Measurements from ENCODE around the gene BAIAP2L1.

Gene BAIAP2L1

DNA sequence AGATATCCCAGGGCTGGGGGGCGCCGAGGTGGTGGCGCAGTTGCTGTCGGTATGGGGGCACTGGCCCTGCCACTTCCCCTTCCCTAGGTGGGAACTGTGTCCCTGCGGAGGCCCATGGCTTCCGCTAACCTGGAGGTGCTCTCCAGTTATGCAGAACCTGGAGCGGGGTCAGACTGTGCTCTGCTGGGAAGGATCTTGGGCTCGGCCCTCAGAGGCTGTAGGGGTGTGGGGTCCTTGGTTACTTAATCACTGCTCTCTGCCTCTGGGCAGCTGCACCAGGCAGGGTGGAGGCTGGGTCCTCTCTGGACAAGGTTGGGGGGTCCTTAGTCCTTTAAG, 117.0 kb downstream of the BAIAP2L1 start:
- DNase-seq (ENCODE audit: insufficient read length, low spot score) (no peak), FAIRE-seq (no peak)

DNA sequence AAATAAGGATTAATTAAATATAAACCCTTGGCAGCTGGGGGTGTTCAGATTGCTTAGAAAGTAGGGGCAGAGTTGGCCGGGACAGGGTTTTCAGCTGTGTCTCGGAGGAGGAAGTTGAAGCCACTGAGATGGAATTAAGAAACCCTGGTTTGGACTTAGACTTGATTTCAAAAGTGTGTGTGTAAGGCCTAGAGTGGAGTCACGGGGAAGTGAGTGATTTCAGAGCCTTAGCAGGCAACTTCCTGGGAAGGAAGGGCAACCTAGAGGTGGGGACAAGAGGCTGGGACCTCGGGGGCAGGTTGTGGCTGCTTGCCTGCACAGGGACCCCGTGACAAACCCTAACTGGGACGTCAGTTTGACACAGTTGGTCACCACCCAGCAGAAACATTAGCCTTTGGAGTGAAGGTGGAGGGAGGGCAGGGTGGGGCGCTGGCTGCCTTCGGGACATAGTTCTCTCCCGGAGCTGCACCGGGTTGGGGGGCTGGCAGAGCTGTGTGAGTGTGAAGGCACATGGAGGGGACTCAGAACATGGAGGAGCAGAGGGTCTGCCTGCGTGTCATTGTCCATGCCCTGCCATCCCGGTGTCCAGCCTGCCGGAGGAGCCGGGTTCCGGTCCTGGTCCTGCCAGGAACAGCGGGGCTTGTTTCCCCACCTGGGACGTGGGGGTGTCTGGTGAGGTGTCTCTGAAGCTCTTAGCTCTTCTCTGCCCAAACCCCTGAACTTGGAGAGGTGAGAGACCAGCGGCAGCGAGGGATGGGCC, 117.6 kb downstream of the BAIAP2L1 start:
- FAIRE-seq = no peak
- no peak for TF ChIP-seq PAX5 (IDR thresholded peaks at IDR 0.05; ENCODE audit: insufficient read depth, low read length, severe bottlenecking)
- no peak for TF ChIP-seq POU2F2 (IDR thresholded peaks at IDR 0.05; ENCODE audit: low read depth, low read length)
- no peak for TF ChIP-seq POLR2A (IDR thresholded peaks at IDR 0.05; ENCODE audit: low read depth, low read length)
- no peak for TF ChIP-seq TAF1 (IDR thresholded peaks at IDR 0.05; ENCODE audit: low read depth, low read length)
- TF ChIP-seq POLR2AphosphoS5 (IDR thresholded peaks at IDR 0.05; ENCODE audit: low read depth, low read length) = no peak
- no peak for TF ChIP-seq SPI1 (IDR thresholded peaks at IDR 0.05; ENCODE audit: low read depth, low read length)
- no peak for DNase-seq (ENCODE audit: insufficient read length, low spot score)

More for the DNA sequence above, 117.0 kb downstream of the BAIAP2L1 start:
- TF ChIP-seq TAF1 (IDR thresholded peaks at IDR 0.05; ENCODE audit: low read depth, low read length) = no peak
- no peak for TF ChIP-seq POU2F2 (IDR thresholded peaks at IDR 0.05; ENCODE audit: low read depth, low read length)
- no peak for TF ChIP-seq POLR2A (IDR thresholded peaks at IDR 0.05; ENCODE audit: low read depth, low read length)
- TF ChIP-seq PAX5 (IDR thresholded peaks at IDR 0.05; ENCODE audit: insufficient read depth, low read length, severe bottlenecking) = no peak
- TF ChIP-seq POLR2AphosphoS5 (IDR thresholded peaks at IDR 0.05; ENCODE audit: low read depth, low read length) = no peak

DNA sequence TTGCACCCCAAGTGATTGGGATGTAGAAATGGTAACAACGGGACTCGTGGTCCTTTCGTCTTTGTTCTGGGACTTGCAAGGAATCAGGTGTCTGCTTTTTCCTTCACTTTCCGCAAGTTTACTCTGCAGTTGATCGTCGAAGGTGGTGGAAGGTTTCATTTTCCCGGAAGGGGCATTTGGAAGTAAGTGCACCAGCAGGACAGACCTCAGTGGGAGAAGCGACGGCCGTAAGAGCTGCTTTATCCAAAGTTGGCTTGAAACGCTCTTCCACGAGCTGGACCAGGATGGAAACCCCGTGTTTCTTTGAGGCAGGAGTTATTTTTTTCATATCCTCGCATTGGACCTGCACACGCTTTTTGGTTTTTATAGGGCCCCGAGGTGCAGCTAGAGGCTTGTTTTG, 118.2 kb downstream of the BAIAP2L1 start:
- TF ChIP-seq POU2F2 (IDR thresholded peaks at IDR 0.05; ENCODE audit: low read depth, low read length) = no peak
- no peak for TF ChIP-seq PAX5 (IDR thresholded peaks at IDR 0.05; ENCODE audit: insufficient read depth, low read length, severe bottlenecking)
- TF ChIP-seq POLR2AphosphoS5 (IDR thresholded peaks at IDR 0.05; ENCODE audit: low read depth, low read length) = no peak
- no peak for TF ChIP-seq POLR2A (IDR thresholded peaks at IDR 0.05; ENCODE audit: low read depth, low read length)
- TF ChIP-seq TAF1 (IDR thresholded peaks at IDR 0.05; ENCODE audit: low read depth, low read length) = no peak
- no peak for TF ChIP-seq SPI1 (IDR thresholded peaks at IDR 0.05; ENCODE audit: low read depth, low read length)
- no peak for FAIRE-seq
- DNase-seq (ENCODE audit: insufficient read length, low spot score) = no peak

DNA sequence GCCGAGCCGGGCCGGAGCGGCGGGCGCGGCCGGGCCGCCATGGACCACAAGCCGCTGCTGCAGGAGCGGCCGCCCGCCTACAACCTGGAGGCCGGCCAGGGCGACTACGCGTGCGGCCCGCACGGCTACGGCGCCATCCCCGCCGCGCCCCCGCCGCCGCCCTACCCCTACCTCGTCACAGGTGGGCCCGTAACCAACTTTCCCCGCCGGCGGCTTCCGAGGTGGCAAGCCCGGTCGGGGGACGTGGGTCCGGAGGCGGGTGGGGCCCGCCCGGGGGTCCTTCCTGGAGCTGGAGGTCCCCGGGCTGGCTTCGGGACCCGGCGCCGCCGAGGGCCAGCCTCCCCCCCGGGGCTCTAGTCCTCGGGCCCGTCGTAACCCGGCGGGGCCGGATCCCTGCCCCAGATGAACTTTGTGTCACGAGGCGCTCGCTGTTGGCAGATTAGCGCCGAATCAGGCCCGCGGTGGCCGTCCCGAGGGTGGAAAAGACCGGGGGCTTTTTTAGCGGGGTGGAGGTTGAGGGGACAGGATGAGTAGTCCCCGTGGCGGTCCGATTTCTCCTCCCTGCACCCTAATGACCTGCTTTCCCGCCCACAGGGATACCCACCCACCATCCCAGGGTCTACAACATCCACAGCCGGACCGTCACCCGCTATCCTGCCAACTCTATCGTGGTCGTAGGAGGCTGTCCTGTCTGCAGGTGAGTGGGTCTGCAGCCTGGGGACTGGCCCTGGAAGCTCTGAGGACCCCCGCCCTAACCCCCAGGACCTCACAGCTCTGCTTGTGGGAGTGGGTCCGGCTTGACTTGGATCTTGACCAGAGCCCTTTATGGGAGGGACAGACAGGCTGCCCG, 118.9 kb downstream of the BAIAP2L1 start:
- TF ChIP-seq POLR2A (IDR thresholded peaks at IDR 0.05; ENCODE audit: low read depth, low read length) (no peak), SPI1 (IDR thresholded peaks at IDR 0.05; ENCODE audit: low read depth, low read length) (no peak), POLR2AphosphoS5 (IDR thresholded peaks at IDR 0.05; ENCODE audit: low read depth, low read length) (no peak), TAF1 (IDR thresholded peaks at IDR 0.05; ENCODE audit: low read depth, low read length) (no peak), POU2F2 (IDR thresholded peaks at IDR 0.05; ENCODE audit: low read depth, low read length) (no peak), PAX5 (IDR thresholded peaks at IDR 0.05; ENCODE audit: insufficient read depth, low read length, severe bottlenecking) (no peak)
- DNase-seq (ENCODE audit: insufficient read length, low spot score) (no peak), FAIRE-seq (peak; percentile 9)

DNA sequence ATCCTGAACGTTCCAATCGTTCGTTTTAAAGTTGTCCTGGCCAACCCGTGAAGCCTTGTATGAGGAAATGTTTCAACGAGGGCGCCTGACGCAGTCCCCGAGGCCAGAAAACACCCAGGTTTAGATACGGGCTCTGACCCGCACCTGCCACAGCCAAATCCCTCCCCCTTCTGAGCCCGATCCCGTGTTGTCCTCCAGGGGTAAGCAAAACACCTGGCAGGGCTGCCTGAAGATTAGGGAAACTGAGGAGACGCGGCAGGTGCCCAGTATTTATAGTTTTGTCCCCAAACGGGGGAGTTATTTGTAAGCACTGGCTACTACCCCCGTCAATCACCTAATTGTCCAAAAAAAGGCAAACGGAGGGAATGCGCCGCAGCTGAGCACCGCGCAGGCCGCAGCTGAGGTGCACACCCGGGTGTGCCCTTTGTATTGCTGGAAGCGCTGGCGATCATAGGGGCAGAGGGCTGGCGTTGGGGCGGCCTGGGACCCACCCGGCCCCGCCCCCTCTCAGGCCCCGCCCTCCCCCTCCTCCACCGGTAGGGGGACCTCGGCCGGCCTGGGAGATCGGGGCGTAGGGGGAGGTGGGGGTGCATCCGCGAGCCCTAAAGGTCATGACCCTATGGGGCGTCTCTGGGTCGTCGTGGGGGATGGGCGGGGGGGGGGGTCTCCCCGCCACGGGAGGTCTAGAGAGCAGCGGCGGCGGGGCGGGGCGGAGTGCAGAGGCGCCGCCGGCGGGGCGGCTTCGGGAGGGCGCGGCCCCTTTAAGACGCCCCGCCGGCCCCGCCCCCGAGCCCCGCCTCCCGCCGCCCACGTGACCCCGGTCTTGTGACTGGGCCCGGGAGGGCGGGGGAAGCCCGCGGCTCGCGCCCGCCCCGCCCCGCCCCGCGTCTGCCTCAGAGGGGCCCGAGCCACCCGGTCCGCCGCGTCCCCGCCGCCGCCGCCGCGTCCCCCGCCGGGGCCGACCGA, 119.8 kb downstream of the BAIAP2L1 start, which contains the start of gene BRI3:
Gene BRI3, plus strand, starts transcription at position 896 of the 966 bp plus-strand sequence. CDS start 110 bp downstream, outside the sequence.
- DNase-seq (ENCODE audit: insufficient read length, low spot score) = peak; percentile 96
- FAIRE-seq = peak; percentile 64
- TF ChIP-seq POLR2A (IDR thresholded peaks at IDR 0.05; ENCODE audit: low read depth, low read length) (no peak), TAF1 (IDR thresholded peaks at IDR 0.05; ENCODE audit: low read depth, low read length) (no peak), POLR2AphosphoS5 (IDR thresholded peaks at IDR 0.05; ENCODE audit: low read depth, low read length) (no peak), POU2F2 (IDR thresholded peaks at IDR 0.05; ENCODE audit: low read depth, low read length) (no peak), PAX5 (IDR thresholded peaks at IDR 0.05; ENCODE audit: insufficient read depth, low read length, severe bottlenecking) (no peak), SPI1 (IDR thresholded peaks at IDR 0.05; ENCODE audit: low read depth, low read length) (no peak)

DNA sequence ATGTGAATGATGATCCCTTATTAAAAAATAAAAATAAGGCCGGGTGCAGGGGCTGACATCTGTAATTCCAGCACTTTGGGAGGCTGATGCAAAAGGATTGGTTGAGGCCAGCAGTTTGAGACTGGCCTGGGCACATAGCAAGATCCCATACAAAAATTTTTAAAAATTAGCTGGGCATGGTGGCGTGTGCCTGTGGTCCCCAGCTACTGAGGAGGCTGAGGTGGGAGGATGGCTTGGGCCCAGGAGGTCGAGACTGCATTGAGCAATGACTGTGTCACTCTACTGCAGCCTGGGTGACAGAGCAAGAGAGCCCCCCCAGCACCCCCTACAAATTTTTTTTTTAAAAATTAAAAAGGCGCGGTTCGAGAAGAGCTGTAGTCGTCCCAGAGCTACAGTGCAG, 120.6 kb downstream of the BAIAP2L1 start:
- FAIRE-seq = no peak
- no peak for DNase-seq (ENCODE audit: insufficient read length, low spot score)
- TF ChIP-seq POLR2A (IDR thresholded peaks at IDR 0.05; ENCODE audit: low read depth, low read length) (no peak), POLR2AphosphoS5 (IDR thresholded peaks at IDR 0.05; ENCODE audit: low read depth, low read length) (no peak), SPI1 (IDR thresholded peaks at IDR 0.05; ENCODE audit: low read depth, low read length) (no peak), TAF1 (IDR thresholded peaks at IDR 0.05; ENCODE audit: low read depth, low read length) (no peak)

DNA sequence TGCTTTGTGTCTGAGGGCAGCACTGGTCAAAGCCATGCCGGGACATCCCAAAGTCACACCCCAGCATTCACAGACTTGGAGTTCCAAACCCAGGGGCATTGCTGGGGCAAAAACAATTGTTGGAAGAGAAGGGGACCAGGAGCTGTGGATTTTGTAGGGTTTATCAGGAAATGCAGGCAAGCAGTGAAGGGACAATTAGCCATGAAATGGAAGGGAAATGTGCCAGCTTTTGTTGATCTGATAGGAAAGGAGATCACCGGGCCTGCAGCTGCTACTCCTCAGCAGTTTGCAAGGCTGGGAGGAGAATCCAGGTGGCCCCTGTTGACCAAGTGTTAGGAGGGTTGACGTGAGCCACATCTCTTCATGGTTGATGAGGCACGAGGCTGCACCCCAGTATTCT, 122.0 kb downstream of the BAIAP2L1 start:
- TF ChIP-seq POU2F2 (IDR thresholded peaks at IDR 0.05; ENCODE audit: low read depth, low read length) (no peak), TAF1 (IDR thresholded peaks at IDR 0.05; ENCODE audit: low read depth, low read length) (no peak), PAX5 (IDR thresholded peaks at IDR 0.05; ENCODE audit: insufficient read depth, low read length, severe bottlenecking) (no peak), POLR2AphosphoS5 (IDR thresholded peaks at IDR 0.05; ENCODE audit: low read depth, low read length) (no peak), SPI1 (IDR thresholded peaks at IDR 0.05; ENCODE audit: low read depth, low read length) (no peak), POLR2A (IDR thresholded peaks at IDR 0.05; ENCODE audit: low read depth, low read length) (no peak)
- DNase-seq (ENCODE audit: insufficient read length, low spot score) = no peak
- FAIRE-seq = no peak

DNA sequence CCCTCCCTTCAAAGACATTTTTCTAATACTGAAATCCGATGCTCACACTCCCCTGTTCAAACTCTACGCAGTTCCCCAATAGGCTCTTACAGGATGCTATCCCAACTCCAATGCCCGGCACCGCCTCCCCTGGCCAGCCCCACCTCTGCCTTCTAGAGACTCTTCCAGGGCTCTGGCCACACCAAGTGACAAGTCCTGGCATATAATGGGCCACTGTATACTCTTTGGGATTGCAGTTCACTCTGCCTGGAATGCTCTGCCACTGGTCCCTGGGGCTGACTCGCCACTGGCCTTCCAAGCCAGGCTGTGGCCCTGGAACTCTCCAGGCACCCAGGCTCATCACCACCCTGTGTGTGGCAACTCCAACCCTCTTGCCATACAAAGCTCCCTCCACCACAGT, 122.5 kb downstream of the BAIAP2L1 start:
- FAIRE-seq (no peak), DNase-seq (ENCODE audit: insufficient read length, low spot score) (no peak)
- TF ChIP-seq POU2F2 (IDR thresholded peaks at IDR 0.05; ENCODE audit: low read depth, low read length) (no peak), TAF1 (IDR thresholded peaks at IDR 0.05; ENCODE audit: low read depth, low read length) (no peak), POLR2A (IDR thresholded peaks at IDR 0.05; ENCODE audit: low read depth, low read length) (no peak), POLR2AphosphoS5 (IDR thresholded peaks at IDR 0.05; ENCODE audit: low read depth, low read length) (no peak)

Measured in GM12891 (cell line).